H1 (cell line): ENCODE results near the gene KDM8. TPM values are rescaled to one million over a fixed set of nuclear protein-coding genes. Genes with fewer than 3 reads are reported as not detected.

Experiments
- CTCF ChIA-PET: fragments of 300-600 bp; sonication (Branson Sonifier 250); formaldehyde crosslinking; loops from one replicate; lab custom pipeline; 2021; ENCODE audit not compliant: partially characterized antibody; lab: Charles Lee
- POLR2A ChIA-PET: fragments of 300-600 bp; sonication (Branson Sonifier 250); formaldehyde crosslinking; loops from one replicate; lab custom pipeline; 2021; ENCODE audit warnings: inconsistent platforms; ENCODE audit not compliant: partially characterized antibody; lab: Charles Lee
- DNase-seq, 2 experiments: peaks; one replicate each; pipeline versions ENCODE4 v3.0.0 to v3.0.0-alpha.2; 2010 to 2022; ENCODE audit warnings: low spot score in 2 of 2, low read depth in 1 of 2, mixed read lengths in 1 of 2
- FAIRE-seq: peaks from 2 replicates; lab custom pipeline; 2011; peaks lifted over from hg19 to GRCh38; lab: Jason Lieb, UNC
- H2AFZ ChIP-seq: 2 replicates; pipeline ENCODE4 v1.8.1; 2012; ENCODE audit warnings: low read length, inconsistent platforms
- H2AK5ac ChIP-seq: 2 replicates; pipeline ENCODE4 v1.6.1; 2013; ENCODE audit warnings: low read depth, low read length
- H2BK120ac ChIP-seq: replicated peaks from 2 replicates; pipeline ENCODE3; 2013; ENCODE audit warnings: low read depth, low read length, inconsistent platforms
- H2BK12ac ChIP-seq: 2 replicates; pipeline ENCODE4 v1.6.1; 2013; ENCODE audit warnings: low read depth, low read length
- H2BK15ac ChIP-seq: 2 replicates; pipeline ENCODE4 v1.6.1; 2013; ENCODE audit warnings: low read length
- H2BK20ac ChIP-seq: 2 replicates; pipeline ENCODE4 v1.6.1; 2013; ENCODE audit warnings: low read length
- H2BK5ac ChIP-seq: 2 replicates; pipeline ENCODE4 v1.6.1; 2013; ENCODE audit warnings: low read depth, low read length
- H3K14ac ChIP-seq: 2 replicates; pipeline ENCODE4 v1.6.1; 2013; ENCODE audit warnings: inconsistent platforms; ENCODE audit not compliant: insufficient read length
- H3K18ac ChIP-seq: 2 replicates; pipeline ENCODE4 v1.6.1; 2013; ENCODE audit warnings: low read length; ENCODE audit errors: extremely low read depth
- H3K23ac ChIP-seq: 2 replicates; pipeline ENCODE4 v1.6.1; 2013; ENCODE audit warnings: inconsistent platforms; ENCODE audit not compliant: insufficient read length
- H3K23me2 ChIP-seq: 2 replicates; pipeline ENCODE4 v1.6.1; 2013; ENCODE audit warnings: low read depth, low read length
- H3K27ac ChIP-seq: 2 replicates; pipeline ENCODE4 v1.6.1; 2011; ENCODE audit warnings: low read depth, low read length, inconsistent platforms
- H3K27me3 ChIP-seq, 4 experiments: replicated peaks in 1 of 4; 1 replicate in 1 of 4; 2 replicates in 3 of 4; pipeline versions ENCODE4 v1.6.1 to v1.8.1; 2011 to 2013; ENCODE audit warnings: low read length in 3 of 4, mild to moderate bottlenecking in 3 of 4, inconsistent platforms in 2 of 4, mixed read lengths in 2 of 4, moderate library complexity in 1 of 4; ENCODE audit not compliant: control insufficient read depth in 3 of 4, insufficient read depth in 3 of 4; ENCODE audit errors: extremely low read depth in 1 of 4
- H3K36me3 ChIP-seq, 4 experiments: 2 replicates each; pipeline versions ENCODE4 v1.6.1 to v1.8.1; 2011 to 2013; ENCODE audit warnings: mild to moderate bottlenecking in 4 of 4, low read length in 3 of 4, moderate library complexity in 2 of 4, control low read depth in 1 of 4, inconsistent platforms in 1 of 4; ENCODE audit not compliant: insufficient read depth in 4 of 4, control insufficient read depth in 2 of 4
- H3K4ac ChIP-seq: replicated peaks from 2 replicates; pipeline ENCODE3; 2013; ENCODE audit warnings: low read length, low read depth, mixed read lengths, inconsistent platforms; ENCODE audit not compliant: insufficient read length
- H3K4me1 ChIP-seq, 4 experiments: replicated peaks in 1 of 4; 1 replicate in 1 of 4; 2 replicates in 3 of 4; pipeline versions ENCODE4 v1.6.1 to v1.8.1; 2011 to 2013; ENCODE audit warnings: low read length in 3 of 4, inconsistent platforms in 2 of 4, mixed read lengths in 1 of 4; ENCODE audit not compliant: insufficient read depth in 4 of 4, control insufficient read depth in 3 of 4
- H3K4me2 ChIP-seq, 2 experiments: 2 replicates each; pipeline versions ENCODE4 v1.6.1 to v1.8.1; 2011 to 2013; ENCODE audit warnings: low read depth in 2 of 2, low read length in 2 of 2, control low read depth in 1 of 2, inconsistent platforms in 1 of 2, mild to moderate bottlenecking in 1 of 2; ENCODE audit not compliant: insufficient read depth in 1 of 2
- H3K4me3 ChIP-seq, 4 experiments: fragments of 200-600, 300-600 bp in 1 of 4; sonication (generic), shearing (Covaris generic), sonication (Bioruptor Twin) in 1 of 4; 2 replicates each; pipeline versions ENCODE4 v1.5.1 to v1.8.1; 2011 to 2016; ENCODE audit warnings: low read length in 4 of 4, low read depth in 3 of 4, control low read depth in 2 of 4, inconsistent platforms in 2 of 4, mild to moderate bottlenecking in 2 of 4, mixed read lengths in 1 of 4, moderate library complexity in 1 of 4; ENCODE audit not compliant: insufficient read depth in 2 of 4; ENCODE audit errors: extremely low read depth in 1 of 4
- H3K56ac ChIP-seq: replicated peaks from 2 replicates; pipeline ENCODE3; 2013; ENCODE audit warnings: low read depth, mild to moderate bottlenecking, mixed read lengths, low read length, inconsistent platforms; ENCODE audit not compliant: insufficient read length
- H3K79me1 ChIP-seq: 2 replicates; pipeline ENCODE4 v1.6.1; 2013; ENCODE audit warnings: low read depth, low read length, control low read depth
- H3K79me2 ChIP-seq, 2 experiments: 2 replicates each; pipeline versions ENCODE4 v1.6.1 to v1.8.1; 2012 to 2013; ENCODE audit warnings: low read length in 2 of 2, mild to moderate bottlenecking in 2 of 2, inconsistent platforms in 1 of 2; ENCODE audit not compliant: insufficient read depth in 2 of 2, control insufficient read depth in 1 of 2
- H3K9ac ChIP-seq, 4 experiments: replicated peaks in 1 of 4; 1 replicate in 1 of 4; 2 replicates in 3 of 4; pipeline versions ENCODE4 v1.6.1 to v1.8.1; 2011 to 2013; ENCODE audit warnings: low read depth in 3 of 4, low read length in 3 of 4, control low read depth in 2 of 4, mild to moderate bottlenecking in 2 of 4, moderate library complexity in 2 of 4, inconsistent platforms in 1 of 4; ENCODE audit errors: extremely low read depth in 1 of 4
- H3K9me3 ChIP-seq, 2 experiments: 2 replicates each; pipeline versions ENCODE4 v1.6.1 to v1.8.1; 2012 to 2013; ENCODE audit warnings: mild to moderate bottlenecking in 2 of 2, moderate library complexity in 2 of 2, control low read depth in 1 of 2, inconsistent platforms in 1 of 2, low read depth in 1 of 2, low read length in 1 of 2, mixed read lengths in 1 of 2; ENCODE audit not compliant: insufficient read depth in 2 of 2
- H4K20me1 ChIP-seq, 2 experiments: replicated peaks in 1 of 2; 2 replicates each; pipeline versions ENCODE3 to v1.8.1; 2011 to 2013; ENCODE audit warnings: inconsistent platforms in 2 of 2, low read length in 2 of 2, mild to moderate bottlenecking in 1 of 2; ENCODE audit not compliant: insufficient read depth in 2 of 2, control insufficient read depth in 1 of 2
- H4K5ac ChIP-seq: 2 replicates; pipeline ENCODE4 v1.6.1; 2013; ENCODE audit warnings: low read length, low read depth, mixed read lengths, inconsistent platforms; ENCODE audit not compliant: insufficient read length
- H4K8ac ChIP-seq: 2 replicates; pipeline ENCODE4 v1.8.0; 2013; ENCODE audit warnings: mild to moderate bottlenecking, moderate library complexity, low read length, inconsistent platforms; ENCODE audit not compliant: insufficient read depth; ENCODE audit errors: extremely low read depth
- H4K91ac ChIP-seq: replicated peaks from 2 replicates; pipeline ENCODE3; 2013; ENCODE audit warnings: low read length, mixed read lengths, inconsistent platforms; ENCODE audit not compliant: insufficient read length
- POLR2AphosphoS5 ChIP-seq: IDR thresholded peaks from 2 replicates; pipeline ENCODE4 v1.6.1; 2011; ENCODE audit warnings: low read depth, low read length
- WGBS, 2 experiments: shearing (Covaris generic) in 1 of 2; methylation state at CpG; one replicate each; pipeline versions ENCODE4 v1.1.6 to v1.1.7; 2013 to 2015; ENCODE audit warnings: low lambda C conversion rate in 2 of 2, mixed read lengths in 2 of 2, inconsistent platforms in 1 of 2, low coverage in 1 of 2, missing lambda C conversion rate in 1 of 2; ENCODE audit not compliant: insufficient replicate concordance in 2 of 2, insufficient coverage in 1 of 2, insufficient read length in 1 of 2; ENCODE audit errors: extremely low coverage in 1 of 2, missing lambda C conversion rate in 1 of 2; 5-methylcytosine and 5-hydroxymethylcytosine counted together
- polyA plus RNA-seq, 7 experiments: library from polyadenylated mRNA; depleted of rRNA in 3 of 7; stranded (reverse) in 5 of 7; unstranded in 2 of 7; fragments of >200 nt in 5 of 7; fragments of 200-250 nt in 2 of 7; gene quantifications; 1 replicate in 5 of 7; 2 replicates in 1 of 7; 4 replicates in 1 of 7; pipeline versions ENCODE4 v1.2.1 to v1.2.3, GENCODE V29; 2011 to 2013; ENCODE audit warnings: missing spikeins in 2 of 7, mixed read lengths in 2 of 7
- total RNA-seq: library from RNA; stranded (reverse); fragmentation: NEBNext Ultra II Directional; extraction: Animal tissue kit (Norgen Biotek cat#: 25700); gene quantifications from 2 replicates; pipeline ENCODE4 v1.2.1, GENCODE V29; 2021

The KDM8 gene
- total and polyA plus RNA-seq, 2 of the 8 experiments (the other 6 are each of a cell fraction or from before 2014, with no cell fraction given): 10.3 to 12.8 TPM

GRCh38 chr16:27242398-27242797 lies 39.1 kb downstream of the KDM8 start:
- H3K4me1 ChIP-seq: peaks cover 0 to 6% (median 3%) of the 10 kb centered on the region in 4 experiments; a peak in 3 of 7 replicates
- H2BK15ac ChIP-seq: no peak overlapping the region; the same call in 1 of the 2 replicates
- no peak overlapping the region for H2BK20ac ChIP-seq
- no peak overlapping the region for H3K4ac ChIP-seq
- no peak overlapping the region for H4K8ac ChIP-seq
- no peak overlapping the region for H4K5ac ChIP-seq
- no peak overlapping the region for H2AFZ ChIP-seq
- H3K23me2 ChIP-seq: no peaks in the 10 kb centered on the region
- no peak for TF ChIP-seq POLR2AphosphoS5
- DNase-seq (no peak), FAIRE-seq (no peak)
- H3K79me2 ChIP-seq: no peaks in the 10 kb centered on the region
- H4K91ac ChIP-seq: no peak overlapping the region
- ChIA-PET CTCF (interaction anchor here (1.7 to 17.4 kb wide), 4 partner anchors 9 to 127 kb away, joined by 8 to 241 read pairs (median 26); no protein-coding TSS in a partner anchor), POLR2A (interaction anchor here (0.8 kb wide), 1 partner anchor 18 kb away, joined by 3 read pairs; no protein-coding TSS in a partner anchor)
- H3K9me3 ChIP-seq: no peaks in the 10 kb centered on the region
- 85% methylated on average over 2 of the region's 2 CpGs; no CpG with 5 or more reads in 1 of the 2 experiments for WGBS, 2 experiments
- H3K56ac ChIP-seq: no peak overlapping the region
- H3K27me3 ChIP-seq: no peaks in the 10 kb centered on the region
- H3K14ac ChIP-seq: no peak overlapping the region
- no peak overlapping the region for H3K9ac ChIP-seq
- no peak overlapping the region for H3K27ac ChIP-seq
- H2BK120ac ChIP-seq: no peak overlapping the region
- no peak overlapping the region for H2BK12ac ChIP-seq
- H3K23ac ChIP-seq: no peak overlapping the region
- no peaks in the 10 kb centered on the region for H3K36me3 ChIP-seq
- no peak overlapping the region for H2BK5ac ChIP-seq
- H3K18ac ChIP-seq: no peak overlapping the region
- no peaks in the 10 kb centered on the region for H4K20me1 ChIP-seq
- peak overlapping the region in 1 of 2 experiments; percentile 44; a peak in 2 of 4 replicates for H3K4me2 ChIP-seq
- H3K4me3 ChIP-seq: no peak overlapping the region
- no peaks in the 10 kb centered on the region for H3K79me1 ChIP-seq
- no peak overlapping the region for H2AK5ac ChIP-seq
